Suprapubic skin (tissue), 3 donors: ENCODE measurements around the gene RFX2.

ENCODE experiments used
- CTCF ChIP-seq, 2 donors: fragments of 200-600 bp in 1 of 2; fragments of 450-650 bp in 1 of 2; sonication (generic) in 1 of 2; IDR thresholded peaks; one replicate each; pipeline ENCODE4 v1.5.1; 2016 to 2019; ENCODE audit warnings: antibody characterized with exemption in 2 of 2, mild to moderate bottlenecking in 1 of 2, moderate library complexity in 1 of 2
- POLR2AphosphoS5 ChIP-seq, 3 donors: sonication (generic); formaldehyde crosslinking; IDR thresholded peaks; one replicate each; pipeline ENCODE4 v1.6.1; 2017; ENCODE audit warnings: antibody characterized with exemption in 3 of 3

GRCh38 chr19:6133231-6133630 lies 22.9 kb upstream of the RFX2 start:
- no peak for TF ChIP-seq POLR2AphosphoS5 (IDR thresholded peaks at IDR 0.05)
- TF ChIP-seq CTCF (IDR thresholded peaks at IDR 0.05): no peak
